Activated CD4-positive, alpha-beta T cell treated with anti-CD3 and anti-CD28 coated beads for 4 hours (primary cell): ENCODE data around the gene PASK.
A peak's percentile ranks its signal among the peaks of the same experiment; 100 is the strongest.

Experiments
- DNase-seq, 2 donors: peaks; one replicate each; pipeline ENCODE4 v3.0.0-alpha.2; 2020

PASK gene

DNA sequence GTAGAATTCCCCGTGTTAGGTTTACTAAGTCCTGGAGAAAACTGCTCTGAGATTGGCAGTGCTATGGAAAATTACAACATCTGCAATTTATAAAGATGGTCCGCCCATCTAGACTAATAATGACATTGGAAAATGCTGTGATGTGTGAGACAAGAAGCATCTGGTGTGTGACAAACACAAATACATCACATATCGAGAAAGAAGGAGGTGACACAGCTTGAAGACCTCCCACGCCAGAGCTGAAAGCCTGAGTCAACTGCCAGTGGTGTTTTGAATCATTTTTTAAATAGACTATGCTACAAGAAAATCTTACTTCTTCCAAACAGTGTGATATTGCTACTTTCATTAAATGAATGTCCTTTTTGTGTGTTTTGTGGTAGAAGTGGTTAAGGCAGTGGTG is 30.6 kb upstream of the PASK start:
- DNase-seq: no peak

DNA sequence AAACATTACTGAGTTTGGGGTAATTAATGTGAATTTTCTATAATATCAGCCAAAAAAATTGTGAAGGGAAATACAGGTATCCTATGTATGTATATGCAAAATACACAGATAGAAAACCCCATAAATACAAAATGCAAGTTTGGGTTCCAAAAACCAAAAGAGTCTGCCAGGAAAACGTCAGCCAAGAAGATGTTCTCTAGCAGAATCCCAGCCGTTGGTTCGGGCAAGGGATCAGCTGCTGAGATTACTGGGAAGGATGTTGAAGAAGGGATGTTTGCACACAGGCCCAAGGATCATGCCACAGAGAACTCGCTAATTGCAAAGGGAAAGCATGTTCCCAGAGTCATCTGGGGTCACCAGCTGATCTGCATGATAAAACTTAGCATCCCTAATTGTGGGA is 29.7 kb upstream of the PASK start:
- no peak for DNase-seq

DNA sequence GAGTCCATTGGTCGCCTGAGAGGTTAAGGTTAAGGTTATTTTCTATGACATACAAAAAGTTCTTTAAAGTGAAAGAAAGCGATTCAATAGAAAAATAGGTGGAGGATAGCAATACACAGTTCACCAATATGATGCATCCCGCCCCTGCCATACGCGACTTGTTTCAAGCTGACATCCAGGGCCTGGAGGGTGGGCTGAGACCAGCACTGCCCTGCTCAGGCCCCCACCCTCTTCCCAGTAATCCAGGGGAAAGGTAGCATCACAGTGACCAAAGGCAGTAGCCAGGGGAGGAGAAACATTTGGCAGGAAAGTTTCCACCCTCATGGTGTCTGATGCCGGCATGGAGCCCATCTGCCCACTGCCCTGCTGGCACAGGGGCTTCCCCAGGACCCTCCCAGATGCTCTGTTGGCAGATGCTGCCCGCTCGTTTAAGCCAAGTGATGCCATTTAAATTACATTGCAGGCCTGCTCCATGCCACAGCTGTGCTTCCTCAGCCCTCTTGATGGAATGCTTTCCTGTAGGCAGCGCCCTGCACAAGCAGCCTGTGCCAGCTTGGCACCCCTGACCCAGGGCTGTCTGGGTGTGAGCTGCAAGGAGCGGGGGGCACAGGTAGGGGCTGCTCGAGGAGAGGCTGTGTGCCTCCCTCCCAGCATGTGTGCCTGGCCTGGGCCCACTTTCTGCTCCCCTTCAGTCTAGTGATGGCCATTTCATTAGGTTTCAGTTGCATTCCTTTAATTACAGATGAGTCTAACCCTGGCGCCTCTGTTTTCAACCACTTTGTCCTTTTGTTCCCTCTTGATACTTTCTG is 28.5 kb upstream of the PASK start:
- DNase-seq: no peak

DNA sequence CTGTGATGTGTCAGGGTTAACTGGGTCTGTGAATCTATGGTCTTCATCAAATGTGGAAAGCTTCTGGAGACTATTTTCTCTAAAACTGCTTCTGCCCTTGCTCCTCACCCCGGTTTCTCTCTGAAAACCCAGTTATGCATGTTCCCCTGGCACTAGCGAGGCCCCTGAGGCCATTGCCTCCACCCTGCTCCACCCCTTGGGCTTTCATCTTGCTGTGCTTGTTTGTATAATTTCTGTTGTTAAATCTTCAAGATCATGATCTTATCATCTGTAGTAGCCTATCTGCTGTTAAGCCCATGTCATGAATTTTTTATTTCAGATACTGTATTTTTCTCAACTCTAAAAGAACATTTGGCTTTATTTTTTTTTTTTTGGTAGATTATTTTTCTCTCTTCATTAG is 24.3 kb upstream of the PASK start:
- no peak for DNase-seq

DNA sequence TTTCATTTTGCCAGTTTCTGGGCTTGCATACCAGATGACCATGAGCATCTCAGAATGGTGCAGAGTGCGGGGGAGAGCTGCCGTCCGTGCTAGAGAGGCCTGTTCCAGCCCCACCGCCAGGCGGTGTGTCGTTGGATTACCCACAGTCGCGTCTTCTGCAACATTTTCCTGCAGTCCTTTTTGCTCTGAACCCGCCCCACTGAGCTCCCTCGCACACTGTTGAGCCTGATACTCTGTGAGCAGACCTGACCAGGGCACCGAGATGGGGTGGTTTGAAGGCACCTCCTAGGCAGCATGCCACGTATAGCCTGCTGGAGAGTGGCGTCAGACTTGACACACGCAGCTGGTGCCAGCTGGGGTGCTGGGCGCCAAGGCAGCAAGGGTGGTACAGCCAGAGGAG is 19.1 kb upstream of the PASK start:
- DNase-seq: no peak

DNA sequence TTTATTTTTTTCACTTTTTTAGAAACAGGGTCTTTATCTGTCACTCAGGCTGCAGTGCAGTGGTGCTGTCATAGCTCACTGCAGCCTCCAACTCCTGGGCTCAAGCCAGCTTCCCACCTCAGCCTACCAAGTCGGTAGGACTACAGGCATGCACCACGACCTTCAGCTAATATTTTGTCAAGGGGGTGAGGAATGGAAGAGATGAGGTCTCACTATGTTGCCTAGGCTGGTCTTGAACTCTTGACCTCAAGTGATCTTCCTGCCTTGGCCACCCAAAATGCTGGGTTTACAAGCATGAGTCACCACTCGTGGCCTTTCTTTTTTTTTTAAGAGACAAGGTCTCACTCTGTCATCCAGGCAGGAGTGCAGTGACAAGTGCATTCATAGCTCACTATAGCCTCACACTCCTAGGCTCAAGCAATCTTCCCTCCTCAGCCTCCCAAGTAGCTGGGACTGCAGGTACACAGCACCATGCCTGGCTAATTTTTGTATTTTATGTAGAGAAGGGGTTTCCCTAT is 14.4 kb upstream of the PASK start:
- DNase-seq: no peak

DNA sequence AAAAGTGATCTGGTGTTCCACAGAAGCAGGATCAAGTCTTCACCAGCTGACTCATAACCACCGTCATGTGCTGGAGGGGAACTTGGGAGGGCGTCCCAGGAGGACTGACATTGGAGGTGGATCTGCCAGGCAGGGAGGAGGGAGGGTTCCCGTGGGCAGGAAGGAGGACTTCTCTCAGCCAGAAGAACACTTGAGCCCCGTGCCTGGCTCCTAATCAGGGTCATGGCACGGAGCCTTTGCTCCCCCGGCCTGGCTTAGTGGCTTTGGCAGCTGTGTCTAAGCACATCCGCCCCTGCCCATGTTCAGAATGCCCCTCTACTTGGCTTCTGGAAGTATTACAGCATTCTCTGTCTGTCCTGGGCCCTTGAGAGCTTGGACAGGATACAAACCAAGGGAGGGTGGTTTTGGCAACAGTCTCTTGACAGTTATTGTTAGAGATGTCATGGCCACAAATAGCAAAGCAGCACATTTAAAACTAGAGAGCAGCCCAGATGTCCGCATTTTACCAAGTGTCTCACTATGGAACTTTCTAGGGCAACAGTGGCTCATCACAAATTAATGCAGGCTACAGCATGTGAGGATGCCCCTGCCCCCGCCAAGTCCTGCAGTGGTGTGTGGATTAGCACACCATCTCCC is 12.5 kb upstream of the PASK start:
- no peak for DNase-seq

DNA sequence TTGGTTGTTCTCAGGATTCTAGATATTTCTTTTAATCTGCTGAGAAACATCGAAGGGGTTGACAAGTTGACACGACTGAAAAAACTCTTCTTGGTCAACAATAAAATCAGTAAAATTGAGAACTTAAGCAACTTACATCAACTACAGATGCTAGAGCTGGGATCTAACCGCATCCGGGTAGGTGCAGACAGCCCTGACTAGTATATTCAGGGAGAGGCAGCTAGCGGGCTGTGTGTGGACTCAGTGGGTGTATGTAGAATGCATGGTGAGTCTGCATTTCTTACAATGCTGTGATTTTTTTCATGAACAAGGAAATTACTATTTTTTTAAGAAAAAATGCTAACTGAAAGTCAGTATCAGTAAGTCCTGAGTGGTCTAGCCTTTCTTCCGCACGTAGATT is 11.0 kb upstream of the PASK start:
- no peak for DNase-seq

DNA sequence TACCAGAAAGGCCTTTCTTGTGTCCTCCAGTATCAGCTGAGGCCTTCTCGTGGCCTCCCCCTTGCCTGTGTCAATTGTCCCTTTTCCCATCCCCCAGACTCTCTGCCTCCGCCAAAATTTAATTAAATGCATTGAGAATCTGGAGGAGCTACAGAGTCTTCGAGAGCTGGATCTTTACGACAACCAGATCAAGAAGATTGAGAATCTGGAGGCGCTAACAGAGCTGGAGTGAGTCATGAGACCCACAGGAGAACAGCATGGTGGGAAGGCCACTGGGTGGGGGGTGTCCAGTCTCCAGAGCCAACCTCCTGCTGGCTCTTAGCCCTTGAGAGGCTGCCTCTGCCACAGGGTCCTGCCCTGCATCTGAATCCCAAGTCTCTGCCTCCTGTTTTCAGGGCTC is 9.8 kb upstream of the PASK start:
- no peak for DNase-seq

DNA sequence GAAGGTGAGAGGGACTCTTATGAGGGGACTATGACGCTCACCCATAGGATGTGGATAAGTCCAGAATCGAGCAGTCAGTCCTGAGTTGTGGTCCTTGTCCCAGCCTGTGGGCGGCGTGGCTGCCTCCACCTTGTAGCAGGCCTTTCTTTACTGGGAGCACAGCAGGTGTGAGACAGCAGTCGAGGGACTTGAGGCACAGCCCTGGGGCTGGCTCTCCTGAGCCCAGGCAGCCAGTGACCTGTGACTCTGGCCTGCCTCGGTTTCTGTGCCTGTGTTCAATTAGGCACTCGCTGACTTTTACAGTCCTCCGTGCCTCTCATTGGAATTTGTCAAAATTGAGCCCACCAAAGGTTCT is 9.3 kb upstream of the PASK start:
- DNase-seq: no peak

DNA sequence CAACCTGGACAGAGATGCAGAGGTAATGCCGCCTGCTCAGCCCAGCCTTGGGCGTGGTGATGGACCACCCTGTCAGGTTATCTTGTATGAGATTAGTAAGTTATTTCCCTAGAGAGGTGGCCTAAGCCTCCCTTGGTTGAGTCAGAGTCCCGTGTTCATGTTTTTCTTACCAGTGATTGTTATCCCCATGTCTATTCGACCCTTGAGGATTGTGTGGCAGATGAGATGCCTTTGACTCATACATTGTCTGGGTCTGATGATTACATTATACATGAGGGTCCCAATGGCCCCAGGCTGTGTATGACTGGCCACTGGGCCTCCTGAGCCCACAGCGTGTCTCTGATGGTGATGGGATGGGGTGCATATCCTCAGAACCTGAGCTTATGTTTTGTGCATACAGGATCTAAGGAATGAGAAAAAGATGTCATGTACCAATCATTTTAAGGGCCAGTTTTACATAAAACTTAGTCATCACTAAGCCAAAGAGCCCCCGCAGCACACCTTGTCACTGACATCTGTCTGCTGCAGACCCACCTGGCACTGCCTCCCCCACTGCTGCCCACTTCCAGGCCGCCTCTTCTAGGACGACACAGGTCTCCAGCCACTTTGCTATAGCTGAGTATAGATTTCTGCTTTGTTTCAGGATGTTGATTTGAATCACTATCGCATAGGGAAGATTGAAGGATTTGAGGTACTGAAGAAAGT is 8.7 kb upstream of the PASK start:
- no peak for DNase-seq

DNA sequence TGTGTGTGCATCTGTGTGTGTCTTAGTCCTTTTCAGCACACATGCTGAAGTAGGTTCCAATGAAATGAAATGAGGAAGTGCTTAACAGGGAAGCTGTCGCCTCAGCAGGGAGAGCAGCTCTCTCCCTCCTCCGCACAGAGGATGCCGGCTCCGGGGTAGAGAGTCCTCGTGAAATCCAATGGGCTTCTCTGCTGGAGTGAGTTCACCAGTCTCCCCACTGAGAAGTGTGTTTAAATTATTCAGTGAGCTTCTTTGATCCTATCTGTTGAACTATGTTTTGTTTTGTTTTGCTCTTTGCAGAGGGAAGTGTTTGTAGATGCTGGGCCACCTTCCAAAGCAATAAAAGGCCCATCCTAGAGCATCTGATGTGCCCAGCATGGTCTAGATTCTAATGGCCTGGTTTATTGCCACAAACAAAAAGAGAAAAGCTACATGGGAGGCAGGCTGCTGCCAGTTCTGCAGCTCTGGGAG is 7.7 kb upstream of the PASK start:
- no peak for DNase-seq

DNA sequence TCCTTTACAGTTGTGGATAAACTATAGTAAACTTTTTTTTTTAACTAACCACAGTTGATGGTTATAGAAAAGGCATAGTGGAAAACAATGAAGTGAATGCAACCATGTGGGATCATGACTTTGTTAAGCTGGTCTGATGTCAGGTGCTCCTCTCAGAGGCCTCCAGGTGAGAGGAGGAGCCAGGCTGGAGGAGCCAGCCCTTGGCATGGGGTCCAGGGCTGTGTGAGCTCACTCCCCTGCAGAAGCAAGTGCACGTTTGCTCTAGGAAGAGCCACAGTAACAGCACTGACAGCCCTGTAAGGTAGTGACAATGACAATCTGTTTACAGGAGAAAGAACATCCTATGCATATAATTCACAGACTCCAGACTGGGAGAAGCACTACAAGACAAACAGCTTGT is 6.7 kb upstream of the PASK start:
- no peak for DNase-seq

DNA sequence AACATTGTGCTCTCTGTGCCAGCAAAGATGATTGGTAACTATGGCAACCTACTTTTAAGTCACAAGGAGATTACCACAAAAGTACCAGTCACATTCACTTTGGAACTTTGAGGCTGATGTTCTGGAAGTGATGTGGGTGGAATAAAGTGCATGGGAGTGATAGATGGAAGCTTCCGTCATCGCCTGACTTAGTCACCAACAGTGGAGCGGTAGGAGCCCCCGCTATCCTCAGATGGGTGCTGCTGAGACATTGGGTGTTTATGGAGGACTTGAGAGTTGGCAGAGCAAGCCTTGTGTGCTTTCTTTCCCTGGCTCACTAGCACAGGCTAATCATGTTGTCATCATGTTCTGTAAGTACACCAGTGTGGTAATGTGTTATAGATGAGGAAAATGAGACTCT is 5.6 kb upstream of the PASK start:
- DNase-seq: no peak

DNA sequence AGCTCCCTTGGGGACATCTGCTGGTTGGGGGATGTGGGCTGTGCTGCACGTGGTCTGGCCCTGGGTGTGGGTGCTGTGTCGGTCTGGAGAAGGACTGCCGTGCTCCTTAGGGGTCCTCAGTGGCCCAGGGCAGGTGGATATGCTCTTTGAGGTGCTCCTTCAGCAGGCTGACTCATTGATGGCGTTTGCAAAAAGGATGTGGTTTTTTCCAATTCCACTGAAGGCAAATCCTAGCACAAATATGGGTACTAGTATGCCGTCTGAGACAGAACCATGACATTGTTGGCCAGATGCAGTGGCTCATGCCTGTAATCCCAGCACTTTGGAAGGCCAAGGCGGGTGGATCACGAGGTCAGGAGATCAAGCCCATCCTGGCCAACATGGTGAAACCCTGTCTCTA is 4.3 kb upstream of the PASK start:
- no peak for DNase-seq

DNA sequence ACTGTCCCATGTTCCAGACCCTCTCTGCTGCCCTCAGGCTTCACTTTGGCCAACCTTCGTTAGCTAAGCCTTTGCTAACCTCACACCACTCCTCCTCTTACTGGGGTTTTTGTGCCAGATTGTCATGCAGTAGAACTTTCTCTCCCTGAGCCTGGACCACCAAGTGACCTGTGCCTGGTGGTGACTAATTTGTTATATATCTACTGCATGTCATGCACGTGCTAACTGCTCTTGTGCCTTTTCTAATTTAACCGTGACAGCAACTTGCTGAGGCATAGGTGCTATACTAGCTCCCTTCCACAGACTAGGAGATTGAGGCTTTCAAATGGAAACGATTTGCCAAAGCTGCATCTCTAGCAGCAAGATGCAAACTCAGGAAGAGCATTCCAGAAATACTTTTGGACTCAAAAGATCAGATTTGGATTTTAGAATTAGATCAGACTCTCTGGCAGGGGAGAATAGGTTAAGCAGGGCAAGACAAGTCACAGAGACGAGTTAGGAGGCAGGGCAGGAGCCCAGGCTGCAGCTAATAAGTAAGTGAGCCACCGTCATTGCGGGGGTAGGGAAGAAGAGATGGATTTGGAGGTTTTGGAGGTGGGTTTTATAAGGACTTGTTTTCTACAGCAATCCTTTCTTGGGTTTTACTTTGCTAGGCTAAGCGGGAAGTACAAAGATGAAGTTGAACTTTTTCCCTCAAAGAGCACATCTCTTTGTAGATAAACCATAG is 2.8 kb upstream of the PASK start:
- DNase-seq: no peak

DNA sequence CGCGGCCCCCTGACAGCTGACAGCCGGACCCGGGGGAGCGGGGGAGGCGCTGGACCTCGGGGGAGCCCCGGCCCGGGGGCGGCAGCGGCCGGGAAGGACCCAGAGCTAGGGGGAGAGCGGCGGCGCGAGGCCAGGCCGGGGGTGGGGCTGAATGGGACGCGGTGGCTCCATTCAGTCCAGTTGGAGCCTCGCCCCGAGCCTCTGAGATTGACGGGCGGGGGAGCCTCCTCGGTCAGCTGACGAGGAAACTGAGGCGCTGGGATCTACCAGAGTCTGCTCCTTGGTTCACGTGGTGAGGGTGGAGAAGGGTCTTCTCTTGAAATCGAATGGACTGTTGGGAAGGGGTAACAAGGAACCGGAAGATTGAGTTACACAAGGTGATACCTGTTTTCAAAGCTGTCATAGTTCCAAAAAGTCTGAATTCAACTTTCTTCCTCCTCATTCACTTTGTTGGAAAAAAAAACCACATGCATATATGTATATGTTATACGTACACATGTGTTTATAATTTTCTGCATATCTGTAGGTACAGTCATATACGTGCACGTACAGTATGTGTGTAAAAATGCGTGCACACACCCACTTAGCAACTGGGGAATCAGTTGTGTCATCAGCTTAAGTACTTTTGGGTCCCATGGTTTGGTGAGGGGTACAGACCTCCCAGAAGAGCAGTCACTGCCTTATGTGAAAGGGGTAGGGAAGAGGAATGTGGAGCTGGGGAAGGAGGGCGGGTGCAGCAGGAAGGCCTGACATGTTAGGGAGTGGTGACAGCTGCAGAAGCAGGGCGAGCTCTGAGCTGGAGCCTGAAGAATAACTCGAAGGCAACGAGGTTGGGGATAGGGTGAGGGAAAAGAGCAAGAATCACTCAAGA is 1.6 kb upstream of the PASK start:
- DNase-seq: no peak

DNA sequence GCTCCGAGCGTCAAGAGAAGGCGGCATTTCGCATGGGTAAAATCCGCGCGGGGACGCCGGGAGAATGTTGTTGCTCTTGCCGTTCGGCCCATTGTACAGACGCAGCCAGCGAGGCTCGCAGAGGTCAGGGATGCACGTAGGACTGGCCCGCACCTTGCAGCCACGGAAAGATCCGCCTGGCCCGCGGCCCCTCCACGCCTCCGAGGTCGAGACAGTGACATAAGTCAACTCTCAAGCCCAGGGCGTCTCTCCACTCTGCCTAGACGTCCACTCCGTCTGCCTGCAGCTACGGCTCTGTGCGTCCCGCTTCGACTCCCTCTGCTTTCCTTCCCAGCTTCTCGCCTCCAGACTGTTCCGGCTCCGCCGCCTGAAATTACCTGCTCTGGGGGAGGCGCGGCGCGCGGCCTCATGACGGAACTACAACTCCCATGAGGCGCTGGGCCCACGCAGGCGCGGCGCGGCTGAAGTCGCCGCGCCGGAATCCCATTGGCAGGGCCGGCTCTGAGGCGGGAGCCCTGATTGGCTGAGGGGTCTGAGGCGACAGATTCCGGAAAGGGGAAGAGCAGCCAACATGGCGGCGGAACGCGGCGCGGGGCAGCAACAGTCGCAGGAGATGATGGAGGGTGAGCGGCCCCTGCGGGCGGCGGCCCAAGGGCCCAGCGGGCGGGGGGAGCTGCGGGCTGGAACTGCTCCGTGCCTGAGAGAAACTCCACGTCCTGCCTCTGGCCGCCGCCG is 820 bp upstream of the PASK start, which contains the start of gene PPP1R7:
TSS of gene PPP1R7 (plus strand) at position 543 of the 735 bp plus-strand sequence. CDS start at position 572, 29 bp downstream.
- DNase-seq: peak; percentile 93 to 94

DNA sequence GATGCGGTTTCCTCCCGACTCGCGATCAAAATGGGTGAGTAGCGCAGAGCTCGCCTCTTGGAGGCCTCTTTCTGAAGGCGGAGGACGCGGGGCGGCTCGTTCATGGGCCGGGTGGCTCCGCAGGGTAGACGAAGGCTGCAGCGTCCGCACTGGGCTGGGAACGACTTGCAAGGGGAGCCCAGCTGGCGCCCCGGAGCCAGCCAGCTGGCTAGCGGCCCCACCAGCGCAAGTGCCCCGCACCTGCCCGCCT is 328 bp upstream of the PASK start:
- no peak for DNase-seq

DNA sequence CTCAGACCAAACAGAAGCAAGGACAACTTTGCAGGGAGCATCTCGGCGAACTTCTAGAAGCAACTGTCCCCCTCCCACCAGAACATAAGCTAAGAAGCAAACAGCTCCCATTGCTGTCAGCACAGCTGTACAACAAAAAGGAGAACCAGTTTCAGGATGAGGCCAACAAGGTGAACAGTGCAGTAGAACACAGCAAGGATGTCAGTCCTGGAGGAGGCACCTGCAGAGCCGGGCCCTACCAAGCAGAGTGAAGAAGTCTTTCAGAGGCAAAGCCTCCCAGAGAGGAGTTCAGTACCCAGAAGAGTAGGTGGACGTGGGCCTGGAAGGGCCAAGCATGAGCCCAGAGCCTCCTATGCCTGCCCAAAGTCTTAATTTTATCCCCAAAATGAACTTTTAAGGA is 1.0 kb downstream of the PASK start:
- no peak for DNase-seq

DNA sequence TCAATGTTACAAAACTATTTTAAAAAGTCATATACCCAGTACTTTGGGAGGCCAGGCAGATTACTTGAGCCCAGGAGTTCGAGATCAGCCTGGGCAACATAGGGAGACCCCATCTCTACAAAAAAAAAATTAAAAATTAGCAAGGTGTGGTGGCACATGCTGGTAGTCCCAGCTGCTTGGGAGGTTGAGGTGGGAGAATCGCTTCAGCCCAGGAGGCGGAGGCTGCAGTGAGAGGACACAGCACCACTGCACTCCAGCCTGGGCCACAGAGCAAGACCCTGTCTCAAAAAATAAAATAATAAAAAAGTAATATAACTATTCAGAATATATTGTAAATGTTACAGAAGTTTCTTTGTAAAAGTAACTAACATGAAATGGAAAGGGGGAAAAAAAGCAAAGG is 1.9 kb downstream of the PASK start:
- DNase-seq: no peak

DNA sequence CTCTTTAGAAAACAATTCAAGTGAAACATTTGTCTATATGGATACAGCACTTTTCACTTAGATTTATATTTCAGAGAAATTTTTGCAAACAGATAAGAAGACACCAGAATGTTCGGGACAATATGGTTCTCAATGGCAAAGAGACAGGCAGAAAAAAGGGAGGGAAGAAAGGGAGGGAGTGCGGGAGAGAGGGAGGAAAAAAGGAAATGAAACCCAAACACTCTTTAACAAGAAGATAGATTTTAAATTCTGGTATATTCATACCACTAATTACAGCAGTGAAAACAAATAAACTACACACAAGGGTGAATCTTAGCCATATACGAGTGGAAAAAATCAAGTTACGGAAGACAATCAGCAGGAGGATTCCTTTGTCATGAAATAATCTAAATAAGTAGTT is 3.0 kb downstream of the PASK start:
- no peak for DNase-seq
